Body of pancreas (tissue), 4 donors: Measurements from ENCODE around the gene RINL. TPM values are rescaled to one million over a fixed set of nuclear protein-coding genes. Genes with fewer than 3 reads are reported as not detected.

Experiments used
- ATAC-seq: fragments of 150-250 bp; one replicate; pipeline ENCODE4 v1.9.1; 2016
- DNase-seq, 4 donors: peaks; one replicate each; pipeline ENCODE4 v3.0.0-alpha.2; 2019
- H3K27ac ChIP-seq, 4 donors: fragments of 200-600 bp; sonication (generic); 1 replicate in 3 of 4; 2 replicates in 1 of 4; pipeline versions ENCODE4 v1.5.1 to v1.6.1; 2016 to 2019; ENCODE audit warnings: mild to moderate bottlenecking in 1 of 4, mixed read lengths in 1 of 4, moderate library complexity in 1 of 4
- H3K27me3 ChIP-seq, 2 donors: fragments of 200-600 bp; sonication (generic); one replicate each; pipeline ENCODE4 v1.6.0; 2016; ENCODE audit warnings: mild to moderate bottlenecking in 1 of 2
- H3K36me3 ChIP-seq, 2 donors: fragments of 200-600 bp; sonication (generic); replicated peaks in 1 of 2; 2 replicates each; pipeline ENCODE4 v1.5.1; 2016; ENCODE audit warnings: low read depth in 2 of 2; ENCODE audit not compliant: insufficient read depth in 1 of 2
- H3K4me1 ChIP-seq: fragments of 200-600 bp; sonication (generic); one replicate; pipeline ENCODE4 v1.6.0; 2016
- H3K4me3 ChIP-seq, 2 donors: fragments of 200-600 bp; sonication (generic); 1 replicate in 1 of 2; 2 replicates in 1 of 2; pipeline ENCODE4 v1.5.1; 2016 to 2019
- H3K9me3 ChIP-seq, 3 donors: fragments of 200-600 bp; sonication (generic); 1 replicate in 2 of 3; 2 replicates in 1 of 3; pipeline ENCODE4 v1.5.1; 2016
- POLR2A ChIP-seq, 3 donors: fragments of 450-650 bp; IDR thresholded peaks; one replicate each; pipeline ENCODE4 v1.6.1; 2016; ENCODE audit warnings: antibody characterized with exemption in 3 of 3, mild to moderate bottlenecking in 2 of 3
- WGBS, 2 donors: methylation state at CpG; one replicate each; pipeline ENCODE4 v1.1.5; 2017; 5-methylcytosine and 5-hydroxymethylcytosine counted together
- intact Hi-C: fragments of 100-400 bp; cut with DNase I; formaldehyde crosslinking; loops from one replicate; pipeline ENCODE4 v1.15.1; 2023
- total RNA-seq, 2 donors: library from RNA; depleted of rRNA; stranded (reverse); fragments of >200 nt; gene quantifications; one replicate each; pipeline ENCODE4 v1.1.0, GENCODE V29; 2016
- TF ChIP-seq, protein P1 (sequence below), 7 experiments: fragments of 450-650 bp in 4 of 7; fragments of 200-600 bp in 3 of 7; sonication (generic) in 3 of 7; IDR thresholded peaks; one replicate each; pipeline ENCODE4 v1.5.1; 2016 to 2019; ENCODE audit warnings: antibody characterized with exemption in 7 of 7

The RINL gene
- total RNA-seq, 2 donors from 2014 or later: 6.9 to 13.7 TPM

DNA sequence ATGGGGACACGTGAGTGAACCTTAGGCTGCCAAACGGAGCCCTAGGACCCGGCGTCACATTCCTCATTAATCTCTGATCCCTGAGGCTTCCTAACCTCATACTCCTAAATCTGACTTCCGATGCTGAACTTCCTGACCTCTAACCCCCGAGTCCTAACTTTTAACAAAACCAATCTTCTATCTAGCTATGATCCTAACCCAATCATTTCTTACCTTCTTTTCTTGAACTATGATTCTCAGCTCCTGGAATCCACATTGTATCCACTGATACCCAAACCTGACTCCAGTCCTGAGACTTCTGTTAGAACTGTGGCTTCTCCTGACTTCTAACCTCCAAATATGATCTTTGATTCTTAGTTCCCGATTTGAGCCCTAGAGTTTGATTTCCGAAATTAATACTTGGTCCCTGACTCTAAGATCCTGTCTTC lies 22.1 kb upstream of the RINL start:
- Histone ChIP-seq H3K4me1 (peaks cover 32% of the 10 kb centered on the region), H3K27me3 (no peaks in the 10 kb centered on the region), H3K9me3 (no peaks in the 10 kb centered on the region), H3K36me3 (peaks cover 0 to 4% of the 10 kb centered on the region in 2 donors), H3K4me3 (peak overlapping the region; percentile 59 to 73), H3K27ac (peak overlapping the region; percentile 67 to 93 (median 84))
- 0 to 2% methylated on average over 8 of the region's 8 CpGs for WGBS, 2 donors
- no peak for DNase-seq
- ATAC-seq: no peak
- no peak for TF ChIP-seq POLR2A (IDR thresholded peaks at IDR 0.05)
- TF ChIP-seq, protein P1, sequence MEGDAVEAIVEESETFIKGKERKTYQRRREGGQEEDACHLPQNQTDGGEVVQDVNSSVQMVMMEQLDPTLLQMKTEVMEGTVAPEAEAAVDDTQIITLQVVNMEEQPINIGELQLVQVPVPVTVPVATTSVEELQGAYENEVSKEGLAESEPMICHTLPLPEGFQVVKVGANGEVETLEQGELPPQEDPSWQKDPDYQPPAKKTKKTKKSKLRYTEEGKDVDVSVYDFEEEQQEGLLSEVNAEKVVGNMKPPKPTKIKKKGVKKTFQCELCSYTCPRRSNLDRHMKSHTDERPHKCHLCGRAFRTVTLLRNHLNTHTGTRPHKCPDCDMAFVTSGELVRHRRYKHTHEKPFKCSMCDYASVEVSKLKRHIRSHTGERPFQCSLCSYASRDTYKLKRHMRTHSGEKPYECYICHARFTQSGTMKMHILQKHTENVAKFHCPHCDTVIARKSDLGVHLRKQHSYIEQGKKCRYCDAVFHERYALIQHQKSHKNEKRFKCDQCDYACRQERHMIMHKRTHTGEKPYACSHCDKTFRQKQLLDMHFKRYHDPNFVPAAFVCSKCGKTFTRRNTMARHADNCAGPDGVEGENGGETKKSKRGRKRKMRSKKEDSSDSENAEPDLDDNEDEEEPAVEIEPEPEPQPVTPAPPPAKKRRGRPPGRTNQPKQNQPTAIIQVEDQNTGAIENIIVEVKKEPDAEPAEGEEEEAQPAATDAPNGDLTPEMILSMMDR (IDR thresholded peaks at IDR 0.05): no peak
- intact Hi-C loops: no loop called here

DNA sequence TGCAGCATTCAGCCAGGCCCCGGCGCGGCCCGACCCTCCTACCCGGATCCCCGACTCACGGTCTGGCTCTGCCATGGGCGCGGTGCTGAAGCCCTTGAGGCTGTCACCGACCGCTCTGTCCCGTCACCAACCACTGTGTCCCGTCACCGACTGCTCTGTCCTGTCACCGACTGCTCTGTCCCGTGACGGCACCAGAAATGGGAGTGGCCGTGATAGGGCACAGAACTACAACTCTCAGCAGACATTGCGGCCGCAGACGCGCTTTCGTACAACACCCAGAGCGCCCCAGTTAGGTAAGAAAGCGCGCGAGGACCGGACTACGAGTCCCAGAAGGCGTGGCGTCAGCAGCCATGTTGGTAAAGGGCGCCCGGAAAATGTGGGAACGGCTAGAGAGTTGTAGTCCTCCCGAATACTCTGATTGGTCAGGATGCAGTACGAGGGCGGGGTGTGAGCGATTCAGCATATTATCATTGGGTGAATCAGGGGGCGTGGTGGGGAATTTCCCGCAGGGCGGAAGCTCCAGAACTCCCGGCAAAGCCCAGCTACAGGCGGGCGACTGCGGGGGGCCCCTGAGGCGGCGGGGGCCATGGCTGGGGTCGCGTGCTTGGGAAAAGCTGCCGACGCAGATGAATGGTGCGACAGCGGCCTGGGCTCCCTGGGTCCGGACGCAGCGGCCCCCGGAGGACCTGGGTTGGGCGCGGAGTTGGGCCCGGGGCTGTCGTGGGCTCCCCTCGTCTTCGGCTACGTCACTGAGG lies 21.5 kb upstream of the RINL start, which contains the start of the genes NFKBIB and SIRT2:
Gene NFKBIB (plus strand): TSS at position 523 of the 755 bp plus-strand sequence. CDS start 64 bp downstream, at position 587.
Gene SIRT2 (minus strand): TSS at position 172 of the 755 bp plus-strand sequence. CDS start 97 bp downstream, at position 75.
- intact Hi-C loops: no loop called here
- H3K4me3 ChIP-seq: peak within 1 kb of the TSS; percentile 73 to 79

DNA sequence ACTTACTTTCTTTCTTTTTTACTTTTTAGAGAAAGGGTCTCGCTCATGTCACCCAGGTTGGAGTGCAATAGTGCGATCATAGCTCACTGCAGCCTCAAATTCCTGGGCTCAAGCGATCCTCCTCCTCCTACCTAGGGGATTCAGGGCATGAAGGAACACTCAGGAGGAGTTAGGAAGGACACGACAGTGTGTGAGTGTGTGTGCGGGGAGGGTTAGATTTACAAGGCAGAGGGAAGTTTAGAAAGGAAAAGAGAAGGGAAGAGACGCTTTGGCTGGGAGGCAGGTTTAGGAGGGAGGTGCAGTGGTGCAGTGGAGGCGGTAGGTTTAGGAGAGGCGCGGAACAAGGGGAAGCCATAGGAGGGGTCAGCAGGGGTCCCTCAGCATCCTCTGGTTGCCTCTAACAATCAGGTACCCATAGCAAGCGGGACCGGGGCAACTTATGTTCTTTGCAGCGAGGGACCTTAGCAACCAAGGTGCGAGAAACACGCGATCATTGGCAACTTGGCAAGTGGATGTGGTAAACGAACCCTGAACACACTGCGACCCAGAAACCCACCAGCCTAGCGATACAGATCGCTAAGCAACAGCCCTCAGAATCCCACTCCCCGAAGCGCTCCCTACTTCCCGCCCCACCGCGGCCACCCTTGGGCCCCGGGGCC lies 20.8 kb upstream of the RINL start:
- 8 to 11% methylated on average over 11 to 25 of the region's 25 CpGs for WGBS, 2 donors
- peak overlapping the region; percentile 67 to 88 (median 74) for H3K27ac ChIP-seq
- no peaks in the 10 kb centered on the region for H3K36me3 ChIP-seq
- no peak for TF ChIP-seq POLR2A (IDR thresholded peaks at IDR 0.05)
- TF ChIP-seq, protein P1 (IDR thresholded peaks at IDR 0.05): no peak
- ATAC-seq: no peak
- intact Hi-C loops: no loop called here
- H3K4me1 ChIP-seq: peaks cover 32% of the 10 kb centered on the region
- H3K4me3 ChIP-seq: peak overlapping the region; percentile 31 to 79
- peak in 1 of 4 donors; percentile 22 for DNase-seq
- no peaks in the 10 kb centered on the region for H3K27me3 ChIP-seq
- no peaks in the 10 kb centered on the region for H3K9me3 ChIP-seq

More for the DNA sequence above, 21.5 kb upstream of the RINL start, which contains the start of the genes NFKBIB and SIRT2:
- H3K36me3 ChIP-seq: no peaks in the 10 kb centered on the region
- no peaks in the 10 kb centered on the region for H3K27me3 ChIP-seq
- peak; percentile 97 for ATAC-seq
- 0 to 1% methylated on average over 5 to 60 of the region's 64 CpGs for WGBS, 2 donors
- H3K27ac ChIP-seq: peak within 1 kb of the TSS; percentile 67 to 93 (median 84)
- TF ChIP-seq, protein P1 (IDR thresholded peaks at IDR 0.05): peak in 2 of 7 experiments; percentile 0 to 16
- TF ChIP-seq POLR2A (IDR thresholded peaks at IDR 0.05): peak; percentile 29 to 83 (median 78)
- no peaks in the 10 kb centered on the region for H3K9me3 ChIP-seq
- peaks cover 32% of the 10 kb centered on the region for H3K4me1 ChIP-seq
- peak; percentile 100 for DNase-seq

DNA sequence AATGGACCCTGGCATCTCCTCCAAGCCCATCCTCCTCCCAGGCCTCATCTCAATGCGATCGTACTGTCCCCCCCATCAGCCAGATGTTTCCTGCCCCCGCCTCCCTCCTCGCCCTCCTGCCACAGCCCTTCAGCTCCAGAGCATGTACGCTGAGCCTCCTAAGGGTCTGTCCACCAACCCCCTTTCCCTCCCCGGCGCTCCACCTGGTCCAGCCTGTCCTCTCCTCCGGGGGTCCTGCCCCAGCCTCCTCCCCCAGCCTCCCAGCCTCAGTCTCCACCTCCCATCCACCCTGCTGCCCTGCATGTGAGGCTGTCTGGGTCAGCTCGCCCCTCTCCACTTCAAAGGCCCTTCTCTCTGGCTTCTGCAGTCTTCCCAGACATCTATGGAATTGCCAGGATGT lies 16.9 kb upstream of the RINL start:
- Histone ChIP-seq H3K36me3 (peaks cover 0 to 2% of the 10 kb centered on the region in 2 donors), H3K4me1 (peaks cover 17% of the 10 kb centered on the region), H3K27ac (no peak overlapping the region), H3K4me3 (no peak overlapping the region), H3K9me3 (no peaks in the 10 kb centered on the region), H3K27me3 (no peaks in the 10 kb centered on the region)
- DNase-seq (no peak), ATAC-seq (no peak)
- 75 to 80% methylated on average over 9 of the region's 9 CpGs for WGBS, 2 donors
- intact Hi-C loops: no loop called here
- no peak for TF ChIP-seq POLR2A (IDR thresholded peaks at IDR 0.05)
- TF ChIP-seq, protein P1 (IDR thresholded peaks at IDR 0.05): no peak
